Measurements from ENCODE around the gene MGAT3. TPM values are rescaled to one million over a fixed set of nuclear protein-coding genes. Genes with fewer than 3 reads are reported as not detected.

Gene MGAT3
- total RNA-seq, 4 donors from 2014 or later, result 1.2 to 7.1 (median 3.6) TPM

DNA sequence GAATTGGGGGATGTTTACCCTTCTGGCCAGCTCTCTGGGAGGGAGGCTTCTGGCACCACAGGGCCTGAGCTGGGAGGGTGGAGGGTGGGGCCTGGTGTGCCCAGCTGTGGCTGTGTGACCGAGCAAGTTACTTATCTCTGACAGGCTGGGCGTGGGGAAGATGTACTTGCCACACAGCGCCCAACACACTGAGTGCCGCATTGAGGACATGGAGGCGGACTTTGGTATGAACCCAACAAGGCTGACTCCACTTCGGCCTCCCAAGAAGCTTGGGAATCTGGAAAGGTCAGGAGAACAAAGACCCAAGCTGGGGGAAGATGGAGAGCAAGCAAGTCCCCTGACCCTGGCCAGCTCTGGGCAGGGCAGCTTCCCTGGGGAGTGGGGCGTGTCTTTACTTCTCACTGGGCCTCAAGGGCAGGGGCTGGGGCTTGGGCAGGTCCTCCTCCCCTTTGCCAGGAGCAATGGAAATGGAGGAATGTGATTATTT, 2.4 kb upstream of the MGAT3 start:
- DNase-seq (ENCODE audit: extremely low spot score), result no peak
- 81% methylated on average over 4 of the region's 7 CpGs for WGBS
- Histone ChIP-seq H3K4me3 (no peak overlapping the region), H3K27me3 (peaks cover 0 to 40% (median 20%) of the 10 kb centered on the region in 4 donors), H3K27ac (replicated peaks in 1 of 4) (peak overlapping the region in 1 of 4 donors; percentile 33), H3K4me1 (peaks cover 5 to 24% (median 22%) of the 10 kb centered on the region in 4 donors), H3K9me3 (no peaks in the 10 kb centered on the region), H3K36me3 (no peaks in the 10 kb centered on the region)
- intact Hi-C loops (cut with DNase I), result no loop called here
- TF ChIP-seq POLR2AphosphoS5 (IDR thresholded peaks at IDR 0.05) (no peak), POLR2A (IDR thresholded peaks at IDR 0.05; ENCODE audit: low read depth) (no peak), EP300 (IDR thresholded peaks at IDR 0.05) (no peak)
- TF ChIP-seq, protein P1, sequence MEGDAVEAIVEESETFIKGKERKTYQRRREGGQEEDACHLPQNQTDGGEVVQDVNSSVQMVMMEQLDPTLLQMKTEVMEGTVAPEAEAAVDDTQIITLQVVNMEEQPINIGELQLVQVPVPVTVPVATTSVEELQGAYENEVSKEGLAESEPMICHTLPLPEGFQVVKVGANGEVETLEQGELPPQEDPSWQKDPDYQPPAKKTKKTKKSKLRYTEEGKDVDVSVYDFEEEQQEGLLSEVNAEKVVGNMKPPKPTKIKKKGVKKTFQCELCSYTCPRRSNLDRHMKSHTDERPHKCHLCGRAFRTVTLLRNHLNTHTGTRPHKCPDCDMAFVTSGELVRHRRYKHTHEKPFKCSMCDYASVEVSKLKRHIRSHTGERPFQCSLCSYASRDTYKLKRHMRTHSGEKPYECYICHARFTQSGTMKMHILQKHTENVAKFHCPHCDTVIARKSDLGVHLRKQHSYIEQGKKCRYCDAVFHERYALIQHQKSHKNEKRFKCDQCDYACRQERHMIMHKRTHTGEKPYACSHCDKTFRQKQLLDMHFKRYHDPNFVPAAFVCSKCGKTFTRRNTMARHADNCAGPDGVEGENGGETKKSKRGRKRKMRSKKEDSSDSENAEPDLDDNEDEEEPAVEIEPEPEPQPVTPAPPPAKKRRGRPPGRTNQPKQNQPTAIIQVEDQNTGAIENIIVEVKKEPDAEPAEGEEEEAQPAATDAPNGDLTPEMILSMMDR (IDR thresholded peaks at IDR 0.05), result no peak

DNA sequence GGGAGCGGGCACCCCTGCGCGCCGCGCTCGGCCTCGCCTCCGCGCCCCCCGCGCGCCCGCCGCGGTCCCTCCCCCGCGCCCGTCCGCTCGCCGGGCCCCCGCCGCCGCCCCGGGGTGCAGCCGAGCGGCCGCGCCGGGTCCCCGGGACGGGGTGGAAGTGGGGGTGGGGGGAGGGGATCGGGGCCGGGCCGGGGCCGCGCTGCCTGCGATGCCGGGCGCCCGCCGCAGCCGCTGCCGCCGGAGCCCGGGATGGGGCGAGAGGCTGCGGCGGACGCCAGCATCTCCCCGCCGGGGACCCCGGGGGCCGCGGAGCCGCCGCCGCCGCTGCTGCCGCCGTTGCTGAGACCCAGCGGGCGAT, 365 bp downstream of the MGAT3 start:
- Histone ChIP-seq H3K36me3 (no peaks in the 10 kb centered on the region), H3K27ac (replicated peaks in 1 of 4) (peak overlapping the region in 3 of 4 donors; percentile 55 to 75 (median 67)), H3K4me3 (peak overlapping the region; percentile 56 to 65 (median 58)), H3K27me3 (peaks cover 0 to 41% (median 20%) of the 10 kb centered on the region in 4 donors), H3K4me1 (peaks cover 11 to 30% (median 26%) of the 10 kb centered on the region in 4 donors), H3K9me3 (no peaks in the 10 kb centered on the region)
- WGBS, result no CpG with 5 or more reads among the region's 63 CpGs
- DNase-seq (ENCODE audit: extremely low spot score), result no peak
- no peak for TF ChIP-seq POLR2A (IDR thresholded peaks at IDR 0.05; ENCODE audit: low read depth)
- no peak for TF ChIP-seq EP300 (IDR thresholded peaks at IDR 0.05)
- TF ChIP-seq, protein P1 (IDR thresholded peaks at IDR 0.05), result no peak
- no peak for TF ChIP-seq POLR2AphosphoS5 (IDR thresholded peaks at IDR 0.05)
- intact Hi-C loops (cut with DNase I), result no loop called here

DNA sequence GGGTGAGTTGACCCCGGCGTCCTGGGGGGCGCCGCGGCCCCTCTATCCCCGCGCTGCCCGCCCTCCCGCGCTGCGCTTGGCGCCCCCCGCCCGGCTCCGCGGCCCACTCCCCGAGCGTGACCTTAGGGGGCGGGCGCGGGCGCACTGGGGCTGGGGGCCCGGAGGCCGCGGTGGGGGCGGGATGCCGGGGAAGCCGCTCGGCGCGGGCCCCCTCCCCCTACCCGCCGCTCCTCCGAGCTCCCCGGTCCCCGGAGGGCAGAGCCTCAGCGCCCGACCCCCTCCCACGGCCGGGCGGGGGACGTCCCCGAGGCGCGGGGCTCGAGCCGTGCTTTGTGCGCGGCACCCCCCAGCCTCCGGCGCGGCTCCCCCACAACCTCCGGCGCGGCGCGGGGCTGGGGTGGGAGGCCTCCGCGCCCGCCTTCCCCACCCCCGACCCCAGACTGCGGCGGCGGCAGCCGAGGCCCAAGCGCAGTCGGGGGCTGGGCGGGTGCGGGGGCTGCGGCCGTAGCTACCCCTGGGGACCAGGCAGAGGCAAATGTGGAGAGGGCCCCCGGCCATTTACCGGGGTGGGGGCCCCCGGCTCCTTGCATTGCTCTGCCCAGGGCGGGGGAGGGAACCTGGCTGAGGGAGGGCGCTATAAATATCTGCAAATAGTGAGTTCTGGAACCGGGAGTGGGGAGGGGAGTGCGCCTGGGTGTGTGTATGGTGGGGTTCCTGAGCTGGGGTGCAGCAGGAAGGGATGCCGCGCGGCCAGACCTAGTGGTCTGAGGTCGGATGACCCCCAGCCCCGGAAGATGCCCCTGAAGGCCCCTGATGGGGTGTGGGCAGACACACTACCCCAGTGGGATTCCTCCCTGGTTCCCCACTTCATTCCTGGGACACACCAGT, 988 bp downstream of the MGAT3 start:
- TF ChIP-seq EP300 (IDR thresholded peaks at IDR 0.05), result no peak
- no peak for TF ChIP-seq POLR2A (IDR thresholded peaks at IDR 0.05; ENCODE audit: low read depth)
- TF ChIP-seq POLR2AphosphoS5 (IDR thresholded peaks at IDR 0.05), result no peak
- TF ChIP-seq, protein P1 (IDR thresholded peaks at IDR 0.05), result no peak
- Histone ChIP-seq H3K4me1 (peaks cover 15 to 36% (median 26%) of the 10 kb centered on the region in 4 donors), H3K36me3 (no peaks in the 10 kb centered on the region), H3K27me3 (peaks cover 0 to 41% (median 20%) of the 10 kb centered on the region in 4 donors), H3K4me3 (peak overlapping the region; percentile 56 to 65 (median 58)), H3K9me3 (no peaks in the 10 kb centered on the region), H3K27ac (replicated peaks in 1 of 4) (peak overlapping the region; percentile 55 to 75 (median 64))
- no peak for DNase-seq (ENCODE audit: extremely low spot score)
- intact Hi-C loops (cut with DNase I), result no loop called here
- WGBS, result 0% methylated on average over 5 of the region's 83 CpGs

DNA sequence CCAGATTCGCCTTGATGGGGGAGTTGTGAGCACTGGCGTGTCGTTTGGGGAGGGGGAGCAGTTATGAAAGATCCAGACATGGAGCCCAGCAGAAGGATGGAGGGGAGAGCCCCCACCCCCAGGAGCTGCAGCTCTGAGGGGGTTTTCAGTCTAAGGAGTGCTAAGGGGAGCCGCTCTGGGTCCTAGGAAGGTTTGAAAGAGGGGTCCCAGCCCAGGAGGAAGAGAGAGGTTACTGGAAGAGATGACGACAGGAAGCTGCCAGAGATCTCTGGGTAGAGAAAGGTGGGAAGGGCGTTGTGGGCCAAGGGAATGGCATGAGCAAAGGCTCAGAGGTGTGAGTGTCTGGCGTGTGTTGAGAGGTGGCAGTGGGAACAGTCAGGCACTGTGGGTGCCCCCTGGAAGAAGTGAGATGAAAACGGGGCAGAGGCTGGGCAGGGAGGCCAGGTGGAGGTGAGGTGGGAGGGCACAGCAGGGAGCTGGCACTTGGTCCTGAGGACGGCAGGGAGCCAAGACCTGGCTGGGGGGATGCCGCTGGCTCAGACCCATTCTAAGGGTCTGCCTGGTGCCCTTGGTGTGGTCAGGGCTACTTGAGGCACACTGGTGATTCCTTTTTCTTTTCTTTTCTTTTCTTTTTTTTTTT, 1.8 kb downstream of the MGAT3 start:
- peak overlapping the region; percentile 55 to 75 (median 64) for H3K27ac ChIP-seq (replicated peaks in 1 of 4)
- peaks cover 0 to 41% (median 20%) of the 10 kb centered on the region in 4 donors for H3K27me3 ChIP-seq
- no peaks in the 10 kb centered on the region for H3K36me3 ChIP-seq
- no peaks in the 10 kb centered on the region for H3K9me3 ChIP-seq
- H3K4me3 ChIP-seq, result peak overlapping the region; percentile 56 to 65 (median 58)
- intact Hi-C loops (cut with DNase I), result no loop called here
- 68% methylated on average over 10 of the region's 10 CpGs for WGBS
- H3K4me1 ChIP-seq, result peaks cover 22 to 43% (median 29%) of the 10 kb centered on the region in 4 donors
- TF ChIP-seq POLR2AphosphoS5 (IDR thresholded peaks at IDR 0.05) (no peak), EP300 (IDR thresholded peaks at IDR 0.05) (no peak), POLR2A (IDR thresholded peaks at IDR 0.05; ENCODE audit: low read depth) (no peak)
- TF ChIP-seq, protein P1 (IDR thresholded peaks at IDR 0.05), result no peak
- no peak for DNase-seq (ENCODE audit: extremely low spot score)
